ENCODE measurements around the gene KRTAP10-4.

DNA sequence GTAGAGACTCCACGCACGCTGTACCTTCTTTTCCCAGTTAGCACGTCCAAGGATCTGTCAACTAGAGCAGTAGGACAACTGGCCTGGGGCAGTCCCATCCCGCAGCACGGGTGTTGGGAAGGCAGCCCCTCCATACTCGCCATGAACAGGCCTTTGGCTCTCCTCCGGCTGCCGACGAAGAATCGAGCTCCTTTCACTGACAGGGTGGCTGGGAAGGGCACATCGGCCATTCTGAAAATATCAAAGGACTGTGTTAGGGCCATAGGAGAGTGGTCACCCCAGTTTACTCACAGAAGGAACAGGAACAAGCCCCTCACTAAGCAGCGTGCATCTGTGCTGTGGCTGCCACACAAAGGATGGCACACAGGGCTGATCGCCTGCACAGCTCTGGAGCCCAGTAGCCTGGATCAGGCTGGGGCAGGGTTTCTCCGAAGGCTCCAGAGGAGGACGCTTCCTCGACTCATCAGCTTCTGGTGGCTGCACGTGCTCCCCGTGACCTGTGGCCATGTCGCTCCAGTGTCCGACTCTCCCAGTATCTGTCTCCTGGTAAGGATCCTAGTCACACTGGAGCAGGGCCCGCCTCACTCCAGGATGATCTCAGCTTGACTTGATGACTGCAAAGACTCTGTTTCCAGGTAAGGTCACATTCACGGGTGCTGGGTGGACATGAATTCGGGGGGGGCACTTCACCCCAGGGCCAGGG is 42.5 kb upstream of the KRTAP10-4 start:
- no peak for TF ChIP-seq POLR2A (IDR thresholded peaks at IDR 0.05)
- no peak for TF ChIP-seq EP300 (IDR thresholded peaks at IDR 0.05)
- TF ChIP-seq, protein P1, sequence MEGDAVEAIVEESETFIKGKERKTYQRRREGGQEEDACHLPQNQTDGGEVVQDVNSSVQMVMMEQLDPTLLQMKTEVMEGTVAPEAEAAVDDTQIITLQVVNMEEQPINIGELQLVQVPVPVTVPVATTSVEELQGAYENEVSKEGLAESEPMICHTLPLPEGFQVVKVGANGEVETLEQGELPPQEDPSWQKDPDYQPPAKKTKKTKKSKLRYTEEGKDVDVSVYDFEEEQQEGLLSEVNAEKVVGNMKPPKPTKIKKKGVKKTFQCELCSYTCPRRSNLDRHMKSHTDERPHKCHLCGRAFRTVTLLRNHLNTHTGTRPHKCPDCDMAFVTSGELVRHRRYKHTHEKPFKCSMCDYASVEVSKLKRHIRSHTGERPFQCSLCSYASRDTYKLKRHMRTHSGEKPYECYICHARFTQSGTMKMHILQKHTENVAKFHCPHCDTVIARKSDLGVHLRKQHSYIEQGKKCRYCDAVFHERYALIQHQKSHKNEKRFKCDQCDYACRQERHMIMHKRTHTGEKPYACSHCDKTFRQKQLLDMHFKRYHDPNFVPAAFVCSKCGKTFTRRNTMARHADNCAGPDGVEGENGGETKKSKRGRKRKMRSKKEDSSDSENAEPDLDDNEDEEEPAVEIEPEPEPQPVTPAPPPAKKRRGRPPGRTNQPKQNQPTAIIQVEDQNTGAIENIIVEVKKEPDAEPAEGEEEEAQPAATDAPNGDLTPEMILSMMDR (IDR thresholded peaks at IDR 0.05): no peak
